K562 (cell line): ENCODE measurements around the gene YY1AP1. TPM values are rescaled to one million over a fixed set of nuclear protein-coding genes. Genes with fewer than 3 reads are reported as not detected.

ENCODE experiments used
- BRF1 ChIP-seq: IDR thresholded peaks from 3 replicates; pipeline ENCODE4 v1.6.1; 2011; ENCODE audit warnings: borderline replicate concordance, mild to moderate bottlenecking; ENCODE audit not compliant: insufficient read length; ENCODE audit errors: extremely low read depth
- CTBP1 ChIP-seq: fragments of 450-650 bp; IDR thresholded peaks from 2 replicates; pipeline ENCODE4 v1.6.1; 2016; ENCODE audit warnings: borderline replicate concordance
- FOSL1 ChIP-seq: fragments of 200-800 bp; sonication (Bioruptor generic); conservative IDR thresholded peaks from 2 replicates; pipeline ENCODE4 v1.6.1; 2016; ENCODE audit warnings: missing genetic modification characterization, missing compliant biosample characterization
- FOXA3 ChIP-seq, 2 experiments: fragments of 450-650 bp in 1 of 2; sonication (generic) in 1 of 2; formaldehyde crosslinking; IDR thresholded peaks in 1 of 2; conservative IDR thresholded peaks in 1 of 2; 2 replicates each; pipeline versions ENCODE4 v1.4.0 to v1.8.0; 2020 to 2022; ENCODE audit warnings: mild to moderate bottlenecking in 2 of 2, missing genetic modification reagents in 1 of 2
- PKNOX1 ChIP-seq: fragments of 450-650 bp; IDR thresholded peaks from 2 replicates; pipeline ENCODE4 v1.6.1; 2016
- RAD21 ChIP-seq, 2 experiments: fragments of 250-450 bp in 1 of 2; fragments of 450-650 bp in 1 of 2; sonication (Bioruptor Pico) in 1 of 2; formaldehyde crosslinking in 1 of 2; IDR thresholded peaks in 1 of 2; conservative IDR thresholded peaks in 1 of 2; 2 replicates each; pipeline versions ENCODE4 v1.4.0 to v1.8.0; 2020 to 2022; ENCODE audit warnings: mild to moderate bottlenecking in 2 of 2, moderate library complexity in 1 of 2
- REST ChIP-seq, 2 experiments: fragments of 450-650 bp; formaldehyde crosslinking in 1 of 2; IDR thresholded peaks; 2 replicates each; pipeline versions ENCODE4 v1.4.0 to v1.6.1; 2014 to 2020; ENCODE audit warnings: mild to moderate bottlenecking in 2 of 2, borderline replicate concordance in 1 of 2, low read depth in 1 of 2
- SLC30A9 ChIP-seq: fragments of 250-450 bp; sonication (Bioruptor Pico); IDR thresholded peaks from 2 replicates; pipeline ENCODE4 v1.8.0; 2022; ENCODE audit warnings: mild to moderate bottlenecking, moderate library complexity
- ZNF507 ChIP-seq: conservative IDR thresholded peaks from 2 replicates; pipeline ENCODE4 v1.6.1; 2017; ENCODE audit warnings: missing genetic modification characterization, missing compliant biosample characterization
- polyA plus RNA-seq, 8 experiments: library from polyadenylated mRNA; depleted of rRNA in 4 of 8; stranded (reverse) in 5 of 8; unstranded in 3 of 8; fragments of >200 nt; fragmentation: Nextera tagmentation in 2 of 8; fragmentation: Illumina TruSeq in 1 of 8; extraction: Ambion mirVana in 2 of 8; extraction: Trizol in 1 of 8; gene quantifications; 2 replicates each; pipeline versions ENCODE4 v1.2.1 to v1.2.3, GENCODE V29; 2011 to 2014; ENCODE audit warnings: inconsistent platforms in 1 of 8, missing spikeins in 1 of 8
- total RNA-seq, 7 experiments: library from RNA; depleted of rRNA in 6 of 7; stranded (reverse); fragments of >200 nt in 6 of 7; fragmentation: Illumina TruSeq in 2 of 7; extraction: Trizol in 2 of 7; gene quantifications; 2 replicates each; pipeline versions ENCODE4 v1.2.1 to v1.2.3, GENCODE V29; 2011 to 2021; ENCODE audit warnings: low replicate concordance in 1 of 7

The YY1AP1 gene
- total and polyA plus RNA-seq, 9 of the 15 experiments (the other 6 are each of a cell fraction or from before 2014, with no cell fraction given): 18.4 to 90.7 (median 42.9) TPM

GRCh38 chr1:155648207-155649147, 40.1 kb downstream of the YY1AP1 start (continued):
- TF ChIP-seq REST (IDR thresholded peaks at IDR 0.05; ENCODE audit: borderline replicate concordance) (peak; percentile 32; the same call in 1 of the 2 replicates), REST (CRISPR knock-in tag; IDR thresholded peaks at IDR 0.05; ENCODE audit: low read depth) (no peak), ZNF507 (no peak), SLC30A9 (CRISPR knock-in tag) (no peak), BRF1 (no peak), CTBP1 (no peak), FOSL1 (peak; percentile 62), FOXA3 (CRISPR knock-in tag; conservative IDR thresholded peaks at IDR 0.05 in 1 of 2, IDR thresholded peaks at IDR 0.05 in 1 of 2) (peak in 1 of 2 experiments; percentile 59; a peak in 1 of 4 replicates), RAD21 (CRISPR knock-in tag; conservative IDR thresholded peaks at IDR 0.05 in 1 of 2, IDR thresholded peaks at IDR 0.05 in 1 of 2) (peak; percentile 32 to 52; a peak in 3 of 4 replicates), PKNOX1 (0 out of 2 replicates have a peak, but pooled peaks have one; percentile 13)
